SU-DHL-6 (cell line): ENCODE measurements around the gene SLC25A42.

Source experiments
- CTCF ChIP-seq: fragments of 200-600 bp; sonication (generic); IDR thresholded peaks from one replicate; pipeline ENCODE4 v1.5.1; 2017; ENCODE audit warnings: antibody characterized with exemption, mild to moderate bottlenecking, low read length, moderate library complexity; ENCODE audit not compliant: insufficient read depth, poor library complexity, severe bottlenecking
- EZH2phosphoT487 ChIP-seq: fragments of 200-600 bp; sonication (generic), shearing (Covaris generic); conservative IDR thresholded peaks from 2 replicates; pipeline ENCODE4 v1.6.1; 2018; ENCODE audit warnings: mild to moderate bottlenecking, antibody characterized with exemption, low read length, moderate library complexity, mixed read lengths

DNA sequence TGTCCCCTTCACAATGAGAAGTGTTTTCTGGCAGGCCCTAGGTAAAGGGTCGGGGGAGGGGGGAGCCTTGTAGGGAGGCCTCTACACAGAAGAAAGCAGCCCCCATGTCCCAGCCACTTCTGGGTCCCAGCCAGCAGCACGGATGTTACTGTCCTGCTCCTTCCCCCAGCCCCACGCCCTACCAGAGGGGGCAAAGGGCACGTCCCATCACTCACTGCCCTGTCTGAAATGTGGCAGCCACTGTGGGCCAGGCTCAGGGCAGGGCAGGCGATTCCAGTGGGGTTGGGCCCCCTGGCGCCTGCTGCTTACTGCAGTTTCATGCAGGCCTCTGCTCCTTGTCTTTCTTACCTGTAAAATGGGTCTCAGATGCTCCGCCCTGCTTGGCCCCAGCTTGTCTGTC, 6.1 kb upstream of the SLC25A42 start:
- no peak for TF ChIP-seq CTCF
- no peak for TF ChIP-seq EZH2phosphoT487
